HCT116 (cell line): ENCODE measurements around the gene WDR93.

ENCODE experiments used
- POLR2AphosphoS5 ChIP-seq: IDR thresholded peaks from 2 replicates; pipeline ENCODE4 v1.6.1; 2011; ENCODE audit warnings: mild to moderate bottlenecking, low read depth, low read length, moderate library complexity
- SP1 ChIP-seq: IDR thresholded peaks from 2 replicates; pipeline ENCODE4 v1.6.1; 2012; ENCODE audit warnings: low read depth
- TF ChIP-seq, protein P1 (sequence below): IDR thresholded peaks from 2 replicates; pipeline ENCODE4 v1.6.1; 2011; ENCODE audit warnings: mild to moderate bottlenecking, low read length, moderate library complexity; ENCODE audit not compliant: insufficient replicate concordance; ENCODE audit errors: extremely low read depth

DNA sequence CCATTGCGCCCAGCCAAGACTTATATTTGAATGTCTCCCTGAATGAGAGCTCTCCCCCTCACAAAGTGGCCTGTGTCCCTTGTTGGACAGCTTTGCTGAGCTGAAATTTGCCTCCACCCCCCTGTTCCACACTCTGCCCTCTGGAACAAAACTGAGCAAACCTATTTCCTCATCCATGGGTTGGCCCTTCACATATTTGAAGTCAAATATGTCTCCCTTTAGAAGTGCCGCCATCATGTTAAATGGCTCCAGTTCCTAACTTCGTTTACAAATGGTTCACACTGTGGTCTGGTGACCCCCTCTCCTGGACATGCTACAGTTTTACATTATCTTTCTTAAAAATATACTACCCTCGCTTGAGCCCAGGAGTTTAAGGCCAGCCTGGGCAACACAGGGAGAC is 16.1 kb upstream of the WDR93 start:
- TF ChIP-seq POLR2AphosphoS5 = no peak
- TF ChIP-seq SP1 = no peak
- TF ChIP-seq, protein P1, sequence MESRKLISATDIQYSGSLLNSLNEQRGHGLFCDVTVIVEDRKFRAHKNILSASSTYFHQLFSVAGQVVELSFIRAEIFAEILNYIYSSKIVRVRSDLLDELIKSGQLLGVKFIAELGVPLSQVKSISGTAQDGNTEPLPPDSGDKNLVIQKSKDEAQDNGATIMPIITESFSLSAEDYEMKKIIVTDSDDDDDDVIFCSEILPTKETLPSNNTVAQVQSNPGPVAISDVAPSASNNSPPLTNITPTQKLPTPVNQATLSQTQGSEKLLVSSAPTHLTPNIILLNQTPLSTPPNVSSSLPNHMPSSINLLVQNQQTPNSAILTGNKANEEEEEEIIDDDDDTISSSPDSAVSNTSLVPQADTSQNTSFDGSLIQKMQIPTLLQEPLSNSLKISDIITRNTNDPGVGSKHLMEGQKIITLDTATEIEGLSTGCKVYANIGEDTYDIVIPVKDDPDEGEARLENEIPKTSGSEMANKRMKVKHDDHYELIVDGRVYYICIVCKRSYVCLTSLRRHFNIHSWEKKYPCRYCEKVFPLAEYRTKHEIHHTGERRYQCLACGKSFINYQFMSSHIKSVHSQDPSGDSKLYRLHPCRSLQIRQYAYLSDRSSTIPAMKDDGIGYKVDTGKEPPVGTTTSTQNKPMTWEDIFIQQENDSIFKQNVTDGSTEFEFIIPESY = no peak
